ENCODE measurements around the gene WNT4. TPM values are rescaled to one million over a fixed set of nuclear protein-coding genes. Genes with fewer than 3 reads are reported as not detected.

Gene WNT4
- total and polyA plus RNA-seq, 2 of the 8 experiments (the other 6 are each of a cell fraction or from before 2014, with no cell fraction given): 1.3 to 6.6 TPM

- H4K20me1 ChIP-seq (replicated peaks in 1 of 2; ENCODE audit: control insufficient read depth in 1 of 2, insufficient read depth in 2 of 2, low read length in 2 of 2): peaks cover 0 to 14% of the 10 kb centered on the region in 2 experiments
- no peak overlapping the region for H3K4ac ChIP-seq (replicated peaks; ENCODE audit: insufficient read length, low read depth, low read length)
- ChIA-PET CTCF (ENCODE audit: partially characterized antibody) (interaction anchor here (3.9 kb wide), 1 partner anchor 12 kb away, joined by 25 read pairs; no protein-coding TSS in a partner anchor), POLR2A (ENCODE audit: partially characterized antibody) (no interaction called here)
- no peak for DNase-seq (ENCODE audit: low read depth in 1 of 2, low spot score in 2 of 2)
- 94% methylated on average over 11 of the region's 11 CpGs; no CpG with 5 or more reads in 1 of the 2 experiments for WGBS, 2 experiments (ENCODE audit: extremely low coverage in 1 of 2, insufficient coverage in 1 of 2, insufficient read length in 1 of 2, insufficient replicate concordance in 2 of 2, low coverage in 1 of 2, low lambda C conversion rate in 2 of 2, missing lambda C conversion rate in 1 of 2)
- FAIRE-seq: no peak
- H3K4me3 ChIP-seq (ENCODE audit: extremely low read depth in 1 of 4, insufficient read depth in 2 of 4, low read depth in 3 of 4, low read length in 4 of 4): no peak overlapping the region
- no peak overlapping the region for H3K23ac ChIP-seq (ENCODE audit: insufficient read length)
- no peak overlapping the region for H3K27ac ChIP-seq (ENCODE audit: low read depth, low read length)
- H3K14ac ChIP-seq (ENCODE audit: insufficient read length): no peak overlapping the region
- H2AFZ ChIP-seq (ENCODE audit: low read length): no peak overlapping the region
- peaks cover 0 to 20% (median 16%) of the 10 kb centered on the region in 4 experiments; a peak in 6 of 7 replicates for H3K4me1 ChIP-seq (replicated peaks in 1 of 4; ENCODE audit: control insufficient read depth in 3 of 4, insufficient read depth in 4 of 4, low read length in 3 of 4)
- H3K79me1 ChIP-seq (ENCODE audit: low read depth, low read length): peaks cover 5% of the 10 kb centered on the region
- H3K27me3 ChIP-seq (replicated peaks in 1 of 4; ENCODE audit: control insufficient read depth in 3 of 4, extremely low read depth in 1 of 4, insufficient read depth in 3 of 4, low read length in 3 of 4): no peaks in the 10 kb centered on the region
- H4K5ac ChIP-seq (ENCODE audit: insufficient read length, low read depth, low read length): no peak overlapping the region
- no peak overlapping the region for H4K91ac ChIP-seq (replicated peaks; ENCODE audit: insufficient read length, low read length)
- H4K8ac ChIP-seq (ENCODE audit: extremely low read depth, insufficient read depth, low read length): no peak overlapping the region
- no peak overlapping the region for H2BK20ac ChIP-seq (ENCODE audit: low read length)
- H3K56ac ChIP-seq (replicated peaks; ENCODE audit: insufficient read length, low read depth, low read length): no peak overlapping the region
- no peak overlapping the region for H2BK5ac ChIP-seq (ENCODE audit: low read depth, low read length)
- peaks cover 0 to 3% (median 1%) of the 10 kb centered on the region in 4 experiments; a peak in 2 of 8 replicates for H3K36me3 ChIP-seq (ENCODE audit: control insufficient read depth in 2 of 4, insufficient read depth in 4 of 4, low read length in 3 of 4)
- no peak overlapping the region for H3K9ac ChIP-seq (replicated peaks in 1 of 4; ENCODE audit: extremely low read depth in 1 of 4, low read depth in 3 of 4, low read length in 3 of 4)
- no peaks in the 10 kb centered on the region for H3K79me2 ChIP-seq (ENCODE audit: control insufficient read depth in 1 of 2, insufficient read depth in 2 of 2, low read length in 2 of 2)
- H2BK15ac ChIP-seq (ENCODE audit: low read length): no peak overlapping the region
- no peak overlapping the region for H2AK5ac ChIP-seq (ENCODE audit: low read depth, low read length)
- no peak overlapping the region for H2BK12ac ChIP-seq (ENCODE audit: low read depth, low read length)
- no peaks in the 10 kb centered on the region for H3K23me2 ChIP-seq (ENCODE audit: low read depth, low read length)
- H3K9me3 ChIP-seq (ENCODE audit: insufficient read depth in 2 of 2, low read depth in 1 of 2, low read length in 1 of 2): no peaks in the 10 kb centered on the region
- H3K4me2 ChIP-seq (ENCODE audit: insufficient read depth in 1 of 2, low read depth in 2 of 2, low read length in 2 of 2): no peak overlapping the region
- H2BK120ac ChIP-seq (replicated peaks; ENCODE audit: low read depth, low read length): no peak overlapping the region
- H3K18ac ChIP-seq (ENCODE audit: extremely low read depth, low read length): no peak overlapping the region
- no peak for TF ChIP-seq CBX8 (IDR thresholded peaks at IDR 0.05; ENCODE audit: borderline replicate concordance, low read depth, low read length)
- no peak for TF ChIP-seq SUZ12 (IDR thresholded peaks at IDR 0.05; ENCODE audit: low read length)
- TF ChIP-seq CHD2 (IDR thresholded peaks at IDR 0.05; ENCODE audit: low read length): no peak
- TF ChIP-seq JUN (IDR thresholded peaks at IDR 0.05; ENCODE audit: low read depth, low read length): no peak
- TF ChIP-seq TAF7 (optimal IDR thresholded peaks at IDR 0.05; ENCODE audit: borderline replicate concordance, low read depth, low read length): no peak
- no peak for TF ChIP-seq CEBPB (IDR thresholded peaks at IDR 0.05; ENCODE audit: low read depth, low read length)
- TF ChIP-seq CBX5 (IDR thresholded peaks at IDR 0.05; ENCODE audit: low read depth, low read length): no peak
- TF ChIP-seq CREB1 (IDR thresholded peaks at IDR 0.05): no peak
- TF ChIP-seq, protein P1, sequence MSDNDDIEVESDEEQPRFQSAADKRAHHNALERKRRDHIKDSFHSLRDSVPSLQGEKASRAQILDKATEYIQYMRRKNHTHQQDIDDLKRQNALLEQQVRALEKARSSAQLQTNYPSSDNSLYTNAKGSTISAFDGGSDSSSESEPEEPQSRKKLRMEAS (IDR thresholded peaks at IDR 0.05): no peak
- TF ChIP-seq, protein P2, sequence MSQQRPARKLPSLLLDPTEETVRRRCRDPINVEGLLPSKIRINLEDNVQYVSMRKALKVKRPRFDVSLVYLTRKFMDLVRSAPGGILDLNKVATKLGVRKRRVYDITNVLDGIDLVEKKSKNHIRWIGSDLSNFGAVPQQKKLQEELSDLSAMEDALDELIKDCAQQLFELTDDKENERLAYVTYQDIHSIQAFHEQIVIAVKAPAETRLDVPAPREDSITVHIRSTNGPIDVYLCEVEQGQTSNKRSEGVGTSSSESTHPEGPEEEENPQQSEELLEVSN (IDR thresholded peaks at IDR 0.05): no peak
- TF ChIP-seq RNF2 (IDR thresholded peaks at IDR 0.05; ENCODE audit: borderline replicate concordance, low read depth, low read length, missing control alignments, poor library complexity, severe bottlenecking): no peak
Observed at GRCh38 chr1:22120469-22120790, 22.5 kb downstream of the WNT4 start.
